Measurements from ENCODE around the gene CCDC110.
A peak's percentile ranks its signal among the peaks of the same experiment; 100 is the strongest.

DNA sequence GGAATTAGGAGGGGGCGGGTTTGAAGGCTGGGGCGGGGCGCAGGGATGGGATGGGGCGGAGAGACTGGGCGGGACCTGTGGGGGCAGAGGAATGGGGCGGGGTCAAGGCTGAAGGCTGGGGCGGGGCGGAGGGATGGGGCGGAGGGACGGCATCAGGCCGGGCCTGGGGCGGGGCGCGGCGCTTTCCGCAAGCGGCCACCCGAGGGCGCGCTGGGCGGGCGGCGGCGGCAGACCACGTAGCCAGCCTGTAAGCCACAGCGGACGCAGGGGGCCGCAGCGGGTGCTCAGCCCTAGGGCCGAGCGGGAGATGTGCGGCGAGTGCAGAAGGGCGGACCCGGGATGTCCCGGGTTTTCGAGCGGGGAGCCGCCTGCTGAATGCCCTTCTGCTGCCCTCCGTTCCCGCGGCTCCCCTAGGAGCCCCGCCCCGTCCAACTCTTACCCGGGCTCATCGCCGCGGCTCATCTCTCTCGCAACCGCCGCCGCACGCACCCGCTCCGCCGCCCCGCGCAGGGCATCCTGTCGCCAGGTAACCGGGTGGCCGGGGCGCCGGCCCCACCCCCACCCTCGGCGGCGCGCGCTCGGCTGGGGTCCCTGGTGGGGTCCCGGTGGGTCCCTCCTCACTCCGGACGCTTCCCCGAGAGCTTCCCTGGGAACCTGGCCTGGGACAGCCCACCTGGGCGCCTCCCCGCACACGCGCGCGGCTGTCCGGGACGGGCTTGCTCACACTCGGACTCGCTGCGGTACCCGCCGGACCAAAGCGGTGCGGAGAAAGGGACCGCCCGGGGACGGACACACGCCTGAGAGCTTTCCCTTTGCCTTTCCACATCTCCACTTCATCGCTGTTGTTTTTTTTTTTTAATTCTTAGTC is at the start of gene CCDC110:
- TF ChIP-seq, protein P1, sequence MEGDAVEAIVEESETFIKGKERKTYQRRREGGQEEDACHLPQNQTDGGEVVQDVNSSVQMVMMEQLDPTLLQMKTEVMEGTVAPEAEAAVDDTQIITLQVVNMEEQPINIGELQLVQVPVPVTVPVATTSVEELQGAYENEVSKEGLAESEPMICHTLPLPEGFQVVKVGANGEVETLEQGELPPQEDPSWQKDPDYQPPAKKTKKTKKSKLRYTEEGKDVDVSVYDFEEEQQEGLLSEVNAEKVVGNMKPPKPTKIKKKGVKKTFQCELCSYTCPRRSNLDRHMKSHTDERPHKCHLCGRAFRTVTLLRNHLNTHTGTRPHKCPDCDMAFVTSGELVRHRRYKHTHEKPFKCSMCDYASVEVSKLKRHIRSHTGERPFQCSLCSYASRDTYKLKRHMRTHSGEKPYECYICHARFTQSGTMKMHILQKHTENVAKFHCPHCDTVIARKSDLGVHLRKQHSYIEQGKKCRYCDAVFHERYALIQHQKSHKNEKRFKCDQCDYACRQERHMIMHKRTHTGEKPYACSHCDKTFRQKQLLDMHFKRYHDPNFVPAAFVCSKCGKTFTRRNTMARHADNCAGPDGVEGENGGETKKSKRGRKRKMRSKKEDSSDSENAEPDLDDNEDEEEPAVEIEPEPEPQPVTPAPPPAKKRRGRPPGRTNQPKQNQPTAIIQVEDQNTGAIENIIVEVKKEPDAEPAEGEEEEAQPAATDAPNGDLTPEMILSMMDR (IDR thresholded peaks at IDR 0.05) = peak; percentile 61 to 77 (median 69)
- no peak for TF ChIP-seq POLR2A (IDR thresholded peaks at IDR 0.05)

Measured in testis (tissue), 2 donors.